Endothelial cell of hepatic sinusoid (primary cell): Measurements from ENCODE around the gene SLC12A8.

Experiments used
- in situ Hi-C: cut with HindIII; loops from 2 replicates; pipeline ENCODE4 v1.10.0; 2017; ENCODE audit warnings: low sequenced_read_pairs

The SLC12A8 gene

GRCh38 chr3:125189378-125190165, 23.0 kb downstream of the SLC12A8 start:
- in situ Hi-C loops: no loop called here

GRCh38 chr3:125188955-125189354, 23.6 kb downstream of the SLC12A8 start:
- in situ Hi-C loops: no loop called here

GRCh38 chr3:125187599-125187910, 25.0 kb downstream of the SLC12A8 start:
- in situ Hi-C loops: no loop called here

- in situ Hi-C loops: no loop called here
Measured at GRCh38 chr3:125186800-125187598, 25.5 kb downstream of the SLC12A8 start.

GRCh38 chr3:125186261-125186787, 26.2 kb downstream of the SLC12A8 start:
- in situ Hi-C loops: no loop called here

GRCh38 chr3:125185805-125186204, 26.7 kb downstream of the SLC12A8 start:
- in situ Hi-C loops: no loop called here

- in situ Hi-C loops: no loop called here
Measured at GRCh38 chr3:125179884-125180240, 32.7 kb downstream of the SLC12A8 start.

GRCh38 chr3:125179143-125179883, 33.2 kb downstream of the SLC12A8 start:
- in situ Hi-C loops: no loop called here

GRCh38 chr3:125177746-125178145, 34.8 kb downstream of the SLC12A8 start:
- in situ Hi-C loops: no loop called here

GRCh38 chr3:125175295-125176078, 37.1 kb downstream of the SLC12A8 start:
- in situ Hi-C loops: no loop called here

GRCh38 chr3:125172346-125172745, 40.2 kb downstream of the SLC12A8 start:
- in situ Hi-C loops: no loop called here

GRCh38 chr3:125168711-125169393, 43.7 kb downstream of the SLC12A8 start:
- in situ Hi-C loops: no loop called here

GRCh38 chr3:125166599-125167136, 45.9 kb downstream of the SLC12A8 start:
- in situ Hi-C loops: no loop called here

- in situ Hi-C loops: no loop called here
Measured at GRCh38 chr3:125165948-125166553, 46.5 kb downstream of the SLC12A8 start.

- in situ Hi-C loops: no loop called here
Measured at GRCh38 chr3:125165189-125165947, 47.2 kb downstream of the SLC12A8 start.

GRCh38 chr3:125163739-125164601, 48.6 kb downstream of the SLC12A8 start:
- in situ Hi-C loops: no loop called here

GRCh38 chr3:125161607-125162219, 50.8 kb downstream of the SLC12A8 start:
- in situ Hi-C loops: no loop called here
